Measurements from ENCODE around the gene TCEAL9.
A peak's percentile ranks its signal among the peaks of the same experiment; 100 is the strongest.
"Not testable (repeated sequence)": the region's sequence is repeated elsewhere in the genome, so short reads cannot be mapped to it uniquely, and the experiment has no call there.

Gene TCEAL9

GRCh38 chrX:103376118-103376978 lies 20.0 kb downstream of the TCEAL9 start, which contains the start of gene BEX3:
Gene BEX3 (plus strand): TSS chrX:103376538. CDS start chrX:103377522, 984 bp downstream.
- DNase-seq: peak; percentile 64

GRCh38 chrX:103376979-103377324 lies 20.6 kb downstream of the TCEAL9 start:
- DNase-seq: no peak

- DNase-seq: no peak
Observed at GRCh38 chrX:103378990-103379389, 22.7 kb downstream of the TCEAL9 start.

GRCh38 chrX:103382877-103383276 lies 26.6 kb downstream of the TCEAL9 start:
- no peak for DNase-seq

GRCh38 chrX:103384672-103385071 lies 28.4 kb downstream of the TCEAL9 start:
- no peak for DNase-seq

- not testable (repeated sequence) for DNase-seq
Observed at GRCh38 chrX:103385283-103385830, 29.1 kb downstream of the TCEAL9 start.

GRCh38 chrX:103386332-103386731 lies 30.0 kb downstream of the TCEAL9 start:
- no peak for DNase-seq

GRCh38 chrX:103393487-103393886 lies 37.2 kb downstream of the TCEAL9 start:
- DNase-seq: no peak

- DNase-seq: no peak
Observed at GRCh38 chrX:103396186-103396585, 39.9 kb downstream of the TCEAL9 start.

GRCh38 chrX:103396660-103397059 lies 40.4 kb downstream of the TCEAL9 start:
- no peak for DNase-seq

GRCh38 chrX:103397707-103398106 lies 41.4 kb downstream of the TCEAL9 start:
- DNase-seq: no peak

GRCh38 chrX:103398421-103398864 lies 42.1 kb downstream of the TCEAL9 start:
- DNase-seq: no peak

GRCh38 chrX:103399744-103400143 lies 43.4 kb downstream of the TCEAL9 start:
- DNase-seq: no peak

GRCh38 chrX:103400931-103401330 lies 44.6 kb downstream of the TCEAL9 start:
- DNase-seq: no peak

- peak; percentile 61 for DNase-seq
Observed at GRCh38 chrX:103404231-103405008, 48.1 kb downstream of the TCEAL9 start.

- DNase-seq: no peak
Observed at GRCh38 chrX:103405009-103405333, 48.7 kb downstream of the TCEAL9 start.

GRCh38 chrX:103406256-103406655 lies 50.0 kb downstream of the TCEAL9 start:
- no peak for DNase-seq

GRCh38 chrX:103407776-103408175 lies 51.5 kb downstream of the TCEAL9 start:
- DNase-seq: no peak

Measured in activated CD8-positive, alpha-beta memory T cell treated with anti-CD3 and anti-CD28 coated beads for 24 hours (primary cell).